ENCODE data around the gene TOGARAM2.

DNA sequence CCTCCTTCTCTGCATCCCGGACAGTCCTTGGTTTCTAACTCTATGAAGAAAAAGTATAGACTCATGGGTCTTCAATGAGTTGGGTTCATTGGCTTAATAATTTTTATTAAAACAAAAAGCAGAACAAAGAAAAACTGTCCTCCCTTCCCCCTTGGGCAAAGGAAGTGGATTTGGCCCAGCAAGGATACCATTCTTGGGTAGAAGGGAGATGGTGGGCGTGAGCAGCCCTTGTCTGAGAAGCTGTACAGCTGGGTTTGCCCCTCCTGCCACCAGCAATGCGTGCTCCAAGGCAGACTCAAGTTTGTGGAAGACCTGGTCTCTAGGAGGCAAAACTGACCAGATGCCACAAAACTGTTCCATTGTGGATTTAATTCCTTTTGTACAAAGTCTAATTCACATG, 80.5 kb downstream of the TOGARAM2 start:
- TF ChIP-seq, protein P1, sequence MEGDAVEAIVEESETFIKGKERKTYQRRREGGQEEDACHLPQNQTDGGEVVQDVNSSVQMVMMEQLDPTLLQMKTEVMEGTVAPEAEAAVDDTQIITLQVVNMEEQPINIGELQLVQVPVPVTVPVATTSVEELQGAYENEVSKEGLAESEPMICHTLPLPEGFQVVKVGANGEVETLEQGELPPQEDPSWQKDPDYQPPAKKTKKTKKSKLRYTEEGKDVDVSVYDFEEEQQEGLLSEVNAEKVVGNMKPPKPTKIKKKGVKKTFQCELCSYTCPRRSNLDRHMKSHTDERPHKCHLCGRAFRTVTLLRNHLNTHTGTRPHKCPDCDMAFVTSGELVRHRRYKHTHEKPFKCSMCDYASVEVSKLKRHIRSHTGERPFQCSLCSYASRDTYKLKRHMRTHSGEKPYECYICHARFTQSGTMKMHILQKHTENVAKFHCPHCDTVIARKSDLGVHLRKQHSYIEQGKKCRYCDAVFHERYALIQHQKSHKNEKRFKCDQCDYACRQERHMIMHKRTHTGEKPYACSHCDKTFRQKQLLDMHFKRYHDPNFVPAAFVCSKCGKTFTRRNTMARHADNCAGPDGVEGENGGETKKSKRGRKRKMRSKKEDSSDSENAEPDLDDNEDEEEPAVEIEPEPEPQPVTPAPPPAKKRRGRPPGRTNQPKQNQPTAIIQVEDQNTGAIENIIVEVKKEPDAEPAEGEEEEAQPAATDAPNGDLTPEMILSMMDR (IDR thresholded peaks at IDR 0.05) = no peak
- no peak for TF ChIP-seq ZFX (IDR thresholded peaks at IDR 0.05; ENCODE audit: borderline replicate concordance)

All from 22Rv1 (cell line).